Hepatic stellate cell (primary cell): Measurements from ENCODE around the gene NPC2.
"Not testable (repeated sequence)": the region's sequence is repeated elsewhere in the genome, so short reads cannot be mapped to it uniquely, and the experiment has no call there.

ENCODE experiments used
- DNase-seq: peaks from one replicate; pipeline ENCODE4 v3.0.0; 2011; ENCODE audit warnings: low spot score

NPC2 gene

DNA sequence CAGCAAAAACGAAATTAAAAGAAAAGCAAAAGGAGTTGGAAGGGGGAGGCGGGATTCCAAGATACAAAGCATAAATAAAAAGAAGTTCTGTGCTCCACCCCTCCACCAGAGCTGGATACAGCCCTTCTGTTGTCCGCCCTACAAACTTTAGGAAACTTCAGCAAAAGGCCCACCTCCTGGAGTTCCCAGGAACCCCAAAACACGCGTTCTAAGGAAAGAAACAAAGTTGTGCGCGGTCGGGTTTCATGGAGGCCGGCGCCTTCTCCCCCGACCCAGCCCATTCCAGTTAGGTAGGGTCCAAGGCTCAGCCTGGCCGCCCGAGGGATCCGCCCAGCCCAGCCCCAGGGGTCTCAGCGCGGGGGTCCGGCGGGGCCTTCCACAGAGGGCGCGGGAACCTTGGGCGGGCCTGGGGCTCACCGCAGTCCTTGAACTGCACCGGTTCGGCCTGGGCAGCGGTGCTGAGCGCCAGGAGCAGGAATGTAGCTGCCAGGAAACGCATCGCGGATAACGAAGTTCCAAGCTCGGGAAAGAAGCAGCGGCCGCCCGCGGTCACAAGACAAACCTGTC, at the start of gene NPC2:
TSS of gene NPC2 (minus strand) at position 530 of the 567 bp plus-strand sequence. CDS start at position 499, 31 bp downstream.
- no peak for DNase-seq

DNA sequence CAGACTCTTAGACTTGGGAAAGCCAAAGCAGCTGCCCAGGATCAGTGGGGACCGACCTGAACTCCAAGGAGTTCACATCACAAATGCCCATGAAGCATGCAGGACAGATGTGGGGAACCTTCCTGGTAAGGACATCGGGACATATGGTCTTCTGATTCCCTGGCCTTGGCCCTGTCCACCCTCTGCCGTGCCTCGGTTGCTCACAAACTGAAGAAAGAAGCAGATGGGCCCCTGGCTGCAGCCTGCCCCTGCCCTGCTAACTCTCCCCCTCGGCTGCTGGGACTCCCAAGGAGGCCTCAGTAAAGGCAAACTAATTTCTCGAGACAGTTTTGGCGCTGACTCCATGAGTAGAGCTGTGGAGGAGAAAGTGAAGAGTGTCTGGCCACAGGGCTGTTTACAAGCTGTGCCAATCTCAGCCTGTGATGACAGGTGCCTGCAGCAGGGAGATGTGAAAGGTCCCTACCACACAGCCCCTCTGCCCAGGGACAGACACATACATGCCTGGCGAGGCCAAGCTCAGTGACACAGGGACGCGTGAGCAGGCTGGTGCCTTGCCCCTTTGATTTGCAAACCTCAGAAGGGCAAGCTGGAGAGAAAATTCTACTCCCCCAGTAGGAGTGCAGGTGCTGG, 49.1 kb upstream of the NPC2 start:
- no peak for DNase-seq

DNA sequence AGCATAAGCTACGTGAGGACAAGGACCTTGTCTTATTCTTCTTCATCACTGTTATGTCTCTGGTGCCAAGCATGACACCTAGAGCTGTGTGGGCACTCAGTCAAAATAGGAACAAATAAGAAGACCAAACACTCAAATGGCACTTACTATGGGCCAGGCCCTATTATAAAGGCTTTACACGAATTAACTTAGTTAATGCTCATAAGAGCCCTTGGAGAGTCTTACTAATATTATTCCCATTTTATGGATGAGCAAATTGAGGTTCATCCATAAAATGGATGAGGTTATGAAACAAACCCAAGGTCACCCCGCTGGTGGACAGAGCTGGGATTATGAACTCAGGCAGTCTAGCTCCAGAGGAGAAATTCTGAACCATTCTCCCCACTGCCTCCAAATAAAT, 48.1 kb upstream of the NPC2 start:
- no peak for DNase-seq

DNA sequence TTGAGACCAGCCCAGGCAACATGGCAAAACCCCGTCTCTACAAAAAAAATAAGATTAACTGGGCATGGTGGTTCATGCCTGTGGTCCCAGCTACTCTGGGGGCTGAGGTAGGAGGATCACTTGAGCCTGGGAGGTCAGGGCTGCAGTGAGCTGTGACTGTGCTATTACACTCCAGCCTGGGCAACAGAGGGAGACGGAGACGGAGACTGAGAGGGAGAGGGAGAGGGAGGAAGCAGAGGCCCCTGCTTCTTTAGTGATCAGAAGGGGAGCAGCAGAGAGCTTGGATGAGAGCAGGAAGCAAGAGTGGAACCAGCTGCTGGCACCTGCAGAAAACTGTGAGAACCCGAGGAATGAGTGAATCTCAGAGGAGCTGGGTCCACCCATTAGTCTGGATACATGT, 46.4 kb upstream of the NPC2 start:
- DNase-seq: no peak

DNA sequence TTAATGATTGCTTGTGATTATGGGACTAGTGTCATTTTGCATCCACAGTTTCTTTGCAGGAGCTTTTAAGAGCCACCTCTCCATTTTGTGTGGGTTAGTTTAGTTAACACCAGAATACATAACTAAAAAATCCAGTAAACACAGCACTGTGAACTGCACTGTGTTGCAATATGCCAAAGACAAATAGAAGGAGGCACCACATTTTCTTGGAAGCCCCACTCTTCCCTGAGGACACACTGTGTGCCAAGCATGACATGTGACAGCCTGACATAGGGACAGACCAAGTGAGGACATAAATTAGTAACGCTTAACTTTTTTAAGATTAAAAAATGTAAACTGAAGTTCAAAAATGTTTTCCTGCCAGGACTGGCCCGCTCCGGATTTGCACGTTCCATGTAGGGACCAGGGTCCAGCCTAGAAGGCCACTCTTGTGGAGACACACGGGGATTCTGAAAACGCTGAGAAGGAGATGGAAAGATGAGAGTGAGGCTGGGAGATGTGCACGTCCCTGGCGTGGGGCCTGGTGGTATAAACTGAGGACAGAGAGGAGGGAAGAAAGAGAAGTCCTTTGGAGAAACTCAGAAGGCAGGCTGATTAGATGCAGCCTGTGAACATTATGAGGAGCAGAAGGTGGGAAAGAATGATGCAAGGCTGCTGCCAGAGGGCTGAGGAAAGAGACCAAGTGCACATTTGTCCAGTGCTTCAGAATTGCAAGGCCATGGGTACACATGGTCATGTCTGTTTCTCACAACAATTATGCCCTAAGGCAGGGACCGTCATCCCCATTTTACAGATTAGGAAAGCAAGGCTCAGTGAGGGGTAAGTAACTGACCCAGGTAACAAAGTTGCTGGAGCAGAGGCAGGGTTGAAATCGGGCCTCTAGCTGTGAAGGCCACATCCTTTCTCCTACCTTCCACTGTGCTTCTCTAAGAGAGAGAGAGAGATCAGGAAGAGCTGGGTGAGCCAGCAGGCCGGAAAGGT, 45.6 kb upstream of the NPC2 start:
- no peak for DNase-seq

DNA sequence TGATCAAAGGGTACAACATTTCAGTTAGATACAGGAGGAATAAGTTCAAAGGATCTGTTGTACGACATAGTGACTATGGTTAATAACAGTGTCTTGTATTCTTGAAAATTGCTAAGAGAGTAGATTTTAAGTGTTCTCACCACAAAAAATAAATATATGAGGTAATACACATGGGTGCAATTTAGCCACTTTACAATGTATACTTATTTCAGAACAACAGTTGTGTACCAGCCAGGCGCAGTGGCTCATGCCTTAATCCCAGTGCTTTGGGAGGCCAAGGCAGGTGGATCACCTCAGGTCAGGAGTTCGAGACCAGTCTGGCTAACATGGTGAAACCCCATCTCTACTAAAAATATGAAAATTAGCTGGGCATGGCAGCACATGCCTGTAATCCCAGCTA, 43.2 kb upstream of the NPC2 start:
- not testable (repeated sequence) for DNase-seq

DNA sequence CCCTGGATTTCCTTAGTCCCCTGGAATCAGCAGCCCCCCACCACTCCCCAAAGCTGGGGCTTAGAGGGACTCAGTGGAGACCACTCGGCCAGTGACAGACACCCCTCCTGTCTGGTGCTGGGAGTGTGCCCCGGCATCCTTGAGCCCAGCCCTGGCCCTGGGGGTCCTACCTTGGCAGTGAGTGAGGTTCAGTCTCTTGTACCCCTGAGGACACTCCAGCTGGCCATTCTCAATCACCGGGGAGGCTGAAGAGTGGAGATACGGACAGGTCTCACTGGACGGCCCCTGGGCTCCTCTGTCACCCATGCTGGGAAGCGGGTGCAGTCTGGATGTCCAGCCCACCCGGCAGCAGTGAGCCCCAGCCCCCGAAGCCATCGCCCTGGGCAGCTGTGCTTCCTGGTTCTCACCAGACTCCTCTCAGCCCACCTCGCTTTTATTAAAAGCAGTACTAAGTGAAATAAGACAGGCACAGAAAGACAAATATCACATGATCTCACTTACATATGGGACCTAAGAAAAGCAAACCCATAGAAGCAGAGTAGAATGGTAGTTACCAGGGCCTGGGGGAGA, 42.7 kb upstream of the NPC2 start:
- DNase-seq: no peak

DNA sequence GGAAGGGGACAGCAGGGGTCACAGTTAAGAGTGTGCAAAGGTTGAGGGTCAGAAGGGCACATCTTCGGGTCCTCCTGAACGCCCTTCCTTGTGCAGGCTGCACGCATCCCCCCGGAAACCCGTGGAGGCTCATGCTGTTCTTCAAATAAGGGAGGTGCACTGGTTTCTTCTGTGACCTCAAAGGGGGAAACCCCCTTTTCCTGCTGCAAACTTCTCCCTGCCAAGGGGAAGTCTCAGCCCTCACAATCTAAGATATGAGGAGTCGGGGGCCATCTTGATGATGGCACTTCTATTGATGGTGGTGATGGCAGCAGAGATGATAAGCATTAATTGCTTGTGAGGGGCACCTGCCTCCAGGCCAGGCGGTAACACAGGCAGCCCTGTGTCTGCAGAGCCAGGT, 40.5 kb upstream of the NPC2 start:
- DNase-seq: no peak

DNA sequence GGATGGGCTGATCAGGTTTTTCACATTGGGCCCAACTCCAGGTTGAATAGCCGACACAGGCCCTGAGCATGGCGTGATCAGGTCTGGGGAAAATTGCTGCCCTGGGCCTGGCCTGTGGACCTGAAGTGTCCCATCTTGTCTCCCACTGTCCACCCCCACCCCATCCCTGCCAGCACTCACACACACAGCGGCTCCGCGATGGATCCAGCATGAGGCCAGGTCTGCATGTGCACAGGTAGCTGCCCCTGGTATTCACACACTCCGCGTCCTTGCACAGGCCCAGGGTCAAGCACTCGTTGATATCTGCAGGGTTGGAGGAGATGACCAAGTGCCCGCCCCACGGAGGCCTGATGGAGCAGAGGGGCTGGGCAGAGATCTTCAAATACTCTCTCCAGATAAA, 39.1 kb upstream of the NPC2 start:
- no peak for DNase-seq

DNA sequence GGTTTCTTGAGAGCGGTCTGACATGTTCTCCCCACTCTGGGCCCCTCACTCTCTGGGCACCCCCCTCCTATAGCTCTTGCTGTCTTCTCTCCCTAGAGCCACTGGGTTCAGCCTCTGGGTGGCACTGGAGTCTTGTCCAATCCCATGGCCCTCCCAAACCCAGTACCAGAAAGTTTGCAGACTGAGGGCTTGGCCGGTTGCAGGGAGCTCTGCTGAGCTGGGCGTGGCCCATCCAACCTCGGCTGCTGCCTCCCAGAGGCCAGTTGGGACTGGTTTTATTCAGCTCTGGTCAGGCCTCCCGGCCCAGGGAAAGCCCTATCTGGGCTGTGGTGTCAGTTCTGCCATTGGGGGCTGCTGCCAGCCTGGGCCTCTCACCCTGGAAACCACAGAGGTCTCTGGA, 38.4 kb upstream of the NPC2 start:
- DNase-seq: peak; percentile 72

DNA sequence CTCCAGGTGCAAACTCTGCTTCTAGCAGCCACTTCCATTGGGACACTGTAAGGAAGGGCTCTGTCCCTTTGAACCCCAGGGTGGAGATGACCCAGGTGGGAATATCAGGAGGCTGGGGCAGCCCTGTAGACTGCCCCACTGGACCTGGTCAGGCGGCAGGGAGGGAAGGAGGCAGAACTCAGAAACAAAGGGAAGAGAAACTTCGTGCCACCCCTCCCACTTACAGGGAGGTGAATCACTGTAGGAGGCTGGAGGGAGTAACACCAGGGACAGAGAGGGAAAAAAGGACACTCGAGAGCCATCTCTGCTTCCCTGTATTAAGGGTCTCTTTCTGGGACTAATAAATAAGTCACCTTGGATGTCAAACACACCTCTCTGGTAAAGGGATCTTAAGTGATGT, 37.9 kb upstream of the NPC2 start:
- no peak for DNase-seq

DNA sequence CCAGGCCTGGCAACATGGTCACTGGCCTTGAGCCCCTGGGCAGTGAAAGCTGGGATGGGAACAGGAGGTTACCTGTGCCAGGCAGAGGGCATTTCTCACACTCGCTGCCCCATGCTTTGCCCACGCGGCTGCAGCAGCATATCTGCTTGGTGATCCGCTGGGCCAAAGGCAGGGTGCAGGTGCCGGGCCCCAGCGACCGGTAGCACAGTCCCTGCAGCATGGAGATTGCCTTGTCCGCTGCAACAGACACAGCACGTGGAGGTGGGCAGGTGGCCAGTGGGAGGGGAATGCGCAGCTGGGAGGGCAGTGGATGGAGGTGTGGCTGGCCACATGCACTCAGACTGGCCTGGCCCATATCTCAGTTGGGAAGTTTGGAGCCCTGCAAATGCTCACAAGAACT, 35.8 kb upstream of the NPC2 start:
- DNase-seq: no peak

DNA sequence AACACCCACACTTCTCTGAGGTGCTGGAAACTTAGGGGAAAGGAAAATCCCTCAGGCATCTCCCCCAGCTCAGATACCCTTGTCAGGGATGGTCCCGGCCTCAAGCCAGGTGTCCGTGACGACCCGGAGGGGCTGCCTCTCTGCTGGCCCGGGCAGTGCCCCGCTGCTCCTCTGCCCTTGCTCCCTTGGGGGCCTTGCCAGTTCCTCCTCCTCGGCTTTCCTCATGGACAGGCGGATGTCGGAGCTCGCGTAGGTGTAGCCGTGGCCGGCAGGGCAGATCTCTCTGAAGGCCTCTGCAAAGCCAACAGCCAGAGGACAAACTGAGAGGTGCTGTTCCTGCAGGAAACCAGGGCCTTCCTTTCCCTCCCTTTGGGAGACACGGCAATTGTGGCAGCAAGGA, 35.3 kb upstream of the NPC2 start:
- no peak for DNase-seq

DNA sequence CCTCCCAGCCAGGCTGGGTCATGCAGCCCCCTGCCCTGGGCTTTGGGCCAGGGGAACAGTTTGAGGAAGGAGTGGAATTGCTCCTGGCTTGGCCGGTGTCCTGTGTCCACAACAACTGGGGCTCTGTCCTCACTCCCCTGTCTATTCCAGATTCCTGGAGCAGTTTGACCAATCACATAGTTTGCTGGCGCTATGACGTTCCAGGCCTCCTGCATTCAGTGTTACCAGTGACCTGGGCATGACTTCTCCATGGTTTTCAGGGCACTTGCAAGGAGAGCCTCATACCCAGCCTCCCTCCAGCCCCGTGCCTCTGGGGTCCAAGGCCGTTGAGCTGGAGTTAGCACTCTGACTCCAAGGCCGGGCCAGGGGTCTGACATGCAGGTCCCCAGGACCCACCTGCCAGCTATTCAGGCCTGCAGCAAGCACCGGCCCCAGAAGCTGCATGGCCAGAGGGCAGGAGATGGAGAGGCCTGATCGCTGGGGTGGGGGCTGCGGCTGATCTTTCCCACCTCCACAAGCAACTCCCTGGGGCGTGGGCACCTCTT, 34.7 kb upstream of the NPC2 start:
- DNase-seq: no peak

DNA sequence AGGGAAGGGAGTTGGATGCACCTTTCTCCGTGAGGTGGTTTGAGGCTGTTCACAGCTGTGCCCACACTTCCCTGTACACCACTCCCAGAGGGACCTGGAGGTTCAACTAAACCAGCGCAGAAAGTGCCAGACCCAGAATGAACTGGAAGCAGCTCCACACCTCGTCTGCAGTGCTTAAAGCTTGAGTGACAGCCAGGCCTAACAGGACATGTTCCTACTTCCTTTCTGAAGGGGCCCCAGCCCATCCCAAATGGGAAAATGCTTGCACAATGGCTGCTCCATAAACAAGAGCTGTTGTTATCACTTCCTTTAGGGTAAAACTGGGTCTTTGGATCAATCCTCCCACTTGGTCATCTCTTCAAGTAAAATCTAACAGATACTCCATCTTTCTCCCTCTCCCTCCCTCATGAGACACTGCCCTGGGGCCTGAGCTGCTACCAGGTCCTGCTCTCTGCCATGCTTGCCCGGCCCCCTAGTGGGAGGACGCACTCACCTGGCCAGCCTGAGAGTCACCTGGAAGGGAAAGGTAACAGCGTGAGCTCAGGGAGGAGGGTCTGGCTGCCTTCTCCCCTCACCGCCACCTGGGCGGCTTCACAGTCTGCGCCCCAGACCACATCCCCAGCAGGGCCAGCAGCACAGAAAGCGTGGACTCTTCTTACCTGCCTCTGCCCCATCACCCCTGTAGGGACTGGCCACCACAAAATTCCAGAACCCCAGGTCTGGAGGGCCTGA, 33.9 kb upstream of the NPC2 start:
- no peak for DNase-seq

DNA sequence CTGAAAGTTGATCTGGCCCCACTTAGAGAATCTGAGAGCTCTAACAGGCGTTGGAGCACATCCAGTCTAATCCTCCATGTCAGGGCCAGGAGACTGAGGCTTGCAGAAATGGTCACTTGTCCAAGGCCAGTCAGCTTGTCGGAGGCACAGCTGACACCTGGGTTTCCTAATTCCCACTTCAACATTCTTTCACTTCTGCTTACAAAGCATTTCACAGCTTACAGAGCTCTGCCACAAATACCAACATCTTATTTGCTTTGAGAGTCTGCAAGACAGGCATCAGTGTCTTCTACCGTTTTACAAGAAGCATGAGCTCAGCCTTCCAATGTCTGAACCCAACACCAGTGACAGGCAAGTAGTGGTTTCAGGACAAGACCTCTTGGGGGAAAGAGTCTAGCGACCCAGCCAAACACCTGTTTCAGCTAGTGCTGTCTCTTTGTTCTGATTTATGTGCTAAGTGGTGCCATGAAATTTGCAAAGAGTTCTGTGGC, 32.3 kb upstream of the NPC2 start:
- DNase-seq: no peak

DNA sequence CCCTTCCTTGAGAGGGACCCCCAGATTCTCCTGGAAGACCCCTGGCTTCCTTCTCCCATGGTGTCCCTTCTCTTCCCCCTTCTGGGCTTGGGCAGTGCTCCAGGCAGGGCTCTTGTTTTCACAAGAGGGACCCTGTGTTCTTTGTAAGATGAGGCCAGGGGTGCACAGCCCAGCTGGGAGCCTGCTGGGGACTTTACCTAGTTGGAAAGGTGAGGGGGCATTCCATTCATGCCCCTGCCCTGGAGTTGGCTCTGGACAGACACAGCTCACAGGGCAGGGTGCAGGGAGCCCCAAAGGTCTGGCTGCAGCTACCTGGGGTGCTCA, 31.7 kb upstream of the NPC2 start:
- DNase-seq: no peak

DNA sequence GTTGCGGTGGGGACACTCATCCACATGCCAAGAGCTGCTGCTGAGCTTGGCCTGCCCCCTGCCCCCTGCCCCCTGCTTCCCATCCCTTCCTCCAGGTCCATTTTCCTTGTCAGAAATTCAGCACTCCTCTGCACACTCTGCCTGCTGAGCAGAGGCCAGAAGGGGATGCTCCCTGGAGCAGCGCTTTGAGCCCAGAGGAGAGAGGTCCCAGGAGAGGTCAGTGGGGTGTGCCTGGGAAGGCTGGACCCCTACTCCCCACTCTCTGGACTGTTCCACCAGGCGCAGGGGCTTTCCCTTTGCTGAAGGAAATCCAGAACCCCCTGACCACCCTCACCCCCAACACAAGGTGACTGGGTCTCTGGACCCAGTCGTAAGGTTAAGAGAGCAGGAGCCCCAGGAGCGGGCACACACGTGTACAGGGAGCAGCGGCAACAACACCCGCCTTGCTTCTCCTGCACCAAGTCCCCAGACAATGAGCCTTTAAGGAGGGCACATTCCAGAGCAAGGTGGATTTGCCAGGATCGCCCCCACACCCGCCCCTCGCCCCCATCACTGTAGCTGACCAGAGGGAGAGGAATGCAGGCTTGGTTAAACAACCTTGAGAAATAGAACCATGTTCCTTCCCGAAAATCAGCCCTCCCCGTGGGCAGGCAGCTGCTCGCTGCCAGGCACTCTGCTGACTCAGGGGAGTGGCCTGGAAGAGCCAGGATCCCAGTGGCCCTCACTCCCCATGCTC, 31.1 kb upstream of the NPC2 start:
- no peak for DNase-seq

DNA sequence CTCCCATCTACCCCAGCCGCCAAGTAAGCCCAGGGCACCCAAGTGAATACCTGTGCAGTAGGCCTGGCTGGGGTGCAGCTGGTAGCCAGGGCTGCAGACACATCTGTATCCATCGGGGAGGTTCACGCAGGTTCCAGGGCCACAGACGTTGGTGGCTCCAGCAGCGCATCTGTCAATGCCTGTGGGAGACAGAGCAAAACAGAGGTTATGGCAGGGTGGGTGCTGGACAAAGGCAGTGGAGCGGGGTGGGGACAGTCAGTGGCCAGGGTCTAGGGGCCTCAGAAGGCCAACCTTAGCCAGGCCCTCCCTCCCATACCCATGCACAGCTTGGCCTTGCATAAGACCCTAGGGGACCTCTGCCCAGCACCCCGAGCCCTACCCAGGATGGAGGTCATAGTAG, 29.6 kb upstream of the NPC2 start:
- DNase-seq: no peak

DNA sequence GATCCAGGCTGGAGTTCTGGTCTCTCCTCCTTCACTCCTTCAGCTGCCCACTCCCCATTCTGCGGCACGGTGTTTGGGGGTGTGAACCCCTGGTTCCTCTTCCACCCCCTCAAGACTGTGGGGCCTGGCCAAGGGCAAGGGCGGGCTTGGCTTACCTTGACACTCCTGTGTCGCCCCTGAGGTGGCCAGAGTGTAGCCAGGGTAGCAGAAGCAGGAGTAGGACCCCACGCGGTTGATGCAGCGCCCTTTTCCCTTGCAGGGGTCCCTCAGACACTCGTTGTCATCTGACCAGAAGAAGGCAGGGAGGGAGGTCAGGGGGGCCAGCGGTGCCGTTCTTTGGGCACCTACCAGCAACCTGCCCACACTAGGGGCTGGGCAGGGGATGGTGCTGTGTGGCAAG, 28.7 kb upstream of the NPC2 start:
- no peak for DNase-seq
